T-helper 22 cell (primary cell): ENCODE results near the gene PRRC2B.
A peak's percentile ranks its signal among the peaks of the same experiment; 100 is the strongest.
"Not testable (repeated sequence)": the region's sequence is repeated elsewhere in the genome, so short reads cannot be mapped to it uniquely, and the experiment has no call there.

ENCODE experiments used
- DNase-seq: peaks from one replicate; pipeline ENCODE4 v3.0.0-alpha.2; 2020; ENCODE audit warnings: low read depth

Gene PRRC2B

DNA sequence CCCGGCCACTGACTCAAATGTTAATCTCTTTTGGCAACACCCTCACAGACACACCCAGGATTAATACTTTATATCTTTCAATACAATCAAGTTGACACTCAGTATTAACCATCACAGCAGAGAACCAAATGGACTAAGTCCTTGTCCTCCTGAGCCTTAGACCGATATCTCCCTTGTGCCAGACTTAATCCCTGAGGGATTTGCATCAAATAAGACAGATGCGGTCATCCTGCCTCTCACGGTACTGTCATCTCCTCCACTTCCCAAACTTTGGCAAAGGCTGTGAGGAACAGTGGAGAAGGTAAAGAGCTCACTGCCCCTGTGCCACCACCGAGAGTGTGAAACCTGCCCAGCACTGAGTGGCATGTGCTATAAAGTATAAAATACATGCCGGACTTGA, 6.5 kb upstream of the PRRC2B start:
- no peak for DNase-seq

DNA sequence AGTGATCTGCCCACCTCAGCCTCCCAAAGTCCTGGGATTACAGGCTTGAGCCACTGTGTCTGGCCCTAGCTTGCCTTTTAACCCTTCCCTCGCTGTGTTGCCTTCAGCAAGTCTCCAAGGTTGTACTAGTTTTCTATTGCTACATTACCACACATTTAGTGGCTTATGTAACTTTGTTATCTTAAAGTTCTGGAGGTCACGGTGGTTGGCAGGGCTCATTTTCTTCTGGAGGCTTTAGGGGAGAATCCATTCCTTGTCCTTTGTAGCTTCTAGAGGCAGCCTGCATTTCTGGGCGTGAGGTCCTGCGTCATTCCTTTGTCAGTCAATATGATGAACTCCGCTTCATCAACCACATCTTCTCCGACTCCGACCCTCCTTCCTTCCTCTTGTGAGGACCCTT, 2.9 kb upstream of the PRRC2B start:
- DNase-seq, result no peak

DNA sequence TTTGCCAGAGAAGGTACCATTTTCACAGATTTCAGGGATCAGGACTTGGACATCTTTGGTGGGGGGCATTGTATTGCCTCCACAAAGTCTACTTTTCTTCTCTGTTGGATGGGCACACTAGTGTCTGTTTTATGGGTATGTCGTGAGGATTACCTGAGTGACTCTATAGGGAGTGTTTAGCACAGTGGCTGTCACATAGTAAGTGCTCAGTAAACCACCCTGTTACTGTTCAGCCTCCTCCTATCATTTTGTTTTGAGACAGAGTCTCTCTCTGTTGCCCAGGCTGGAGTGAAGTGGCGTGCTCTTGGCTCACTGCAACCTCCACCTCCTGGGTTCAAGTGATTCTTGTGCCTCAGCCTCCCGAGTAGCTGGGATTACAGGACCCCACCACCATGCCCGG, 2.4 kb upstream of the PRRC2B start:
- no peak for DNase-seq

DNA sequence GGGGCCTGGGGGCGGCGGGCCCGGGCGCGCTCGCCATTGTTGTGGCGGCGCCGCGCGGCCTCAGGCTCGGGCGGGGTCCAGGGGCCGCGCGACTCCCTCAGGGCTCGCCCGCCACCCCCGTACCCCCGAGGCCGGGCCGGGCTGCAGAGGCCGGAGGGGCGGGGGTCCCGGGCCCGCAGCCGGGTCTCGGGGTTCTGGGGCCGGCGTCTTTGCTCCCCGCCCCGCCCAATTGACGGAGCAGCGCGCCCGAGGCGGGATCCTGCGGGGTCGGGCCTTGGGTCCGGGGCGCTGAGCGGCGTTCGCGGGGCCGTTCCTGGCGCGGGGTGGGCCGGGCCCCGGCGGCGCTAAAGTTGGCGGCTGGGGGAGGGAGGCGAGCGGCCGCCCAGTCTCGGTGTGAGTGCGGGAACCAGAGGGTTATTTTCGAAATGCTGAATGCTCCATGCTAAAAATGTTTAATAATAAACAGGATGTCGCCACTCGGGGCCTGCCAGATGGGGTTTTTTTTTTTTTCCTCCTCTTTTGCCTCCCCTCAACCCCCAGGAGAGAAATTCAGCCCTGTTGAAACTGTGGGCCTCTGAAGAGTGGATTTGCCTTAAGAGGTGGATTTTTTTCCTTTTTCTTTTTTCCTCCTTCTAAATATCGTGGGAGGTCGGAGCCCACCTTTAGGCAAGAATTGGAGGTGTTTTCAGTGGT, 724 bp downstream of the PRRC2B start:
- no peak for DNase-seq

DNA sequence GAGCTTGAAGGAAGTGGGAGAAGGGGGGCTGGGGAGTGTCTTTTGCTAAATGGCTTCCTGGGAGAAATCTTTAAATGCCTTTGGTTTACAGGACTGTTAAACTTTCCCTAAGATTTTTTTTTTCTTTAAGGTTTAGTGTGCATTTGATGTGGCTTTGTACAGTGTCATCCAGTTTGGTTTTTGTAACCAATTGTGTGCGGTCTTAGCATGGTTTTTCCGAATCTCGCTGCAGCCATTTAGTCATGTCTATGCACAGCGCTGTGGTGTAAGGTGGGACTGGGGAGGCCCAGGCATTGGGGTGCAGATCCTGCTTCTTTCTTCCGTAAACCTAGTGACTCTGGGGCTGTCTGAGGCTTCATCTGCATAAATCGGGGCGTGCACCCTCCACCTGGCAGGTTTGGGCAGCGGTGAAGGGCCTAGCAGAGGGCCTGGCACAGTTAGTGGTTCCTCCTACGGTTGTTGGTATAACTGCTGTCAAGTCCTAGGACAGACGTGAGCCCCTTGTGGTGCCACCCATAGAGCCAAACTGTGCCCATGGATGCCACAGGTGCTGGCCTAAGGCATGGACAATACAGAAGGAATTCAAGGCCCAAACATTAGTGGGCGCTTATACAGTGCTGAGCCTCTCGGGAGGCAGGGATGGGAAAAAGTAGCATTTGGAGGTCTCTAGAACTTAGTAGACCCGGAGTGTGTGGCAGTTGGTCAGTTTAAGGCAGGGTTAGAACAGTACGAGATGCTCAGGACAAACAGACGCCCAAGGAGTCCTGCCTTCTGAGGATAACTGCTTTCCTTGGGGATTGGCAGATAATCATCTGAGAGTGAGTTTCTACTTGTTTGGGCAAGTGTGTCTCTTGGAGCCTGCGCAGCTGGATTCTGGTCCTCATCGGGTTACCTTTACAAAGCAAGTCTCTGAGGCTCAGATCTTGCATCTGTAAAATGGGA, 1.5 kb downstream of the PRRC2B start:
- DNase-seq, result peak; percentile 83

DNA sequence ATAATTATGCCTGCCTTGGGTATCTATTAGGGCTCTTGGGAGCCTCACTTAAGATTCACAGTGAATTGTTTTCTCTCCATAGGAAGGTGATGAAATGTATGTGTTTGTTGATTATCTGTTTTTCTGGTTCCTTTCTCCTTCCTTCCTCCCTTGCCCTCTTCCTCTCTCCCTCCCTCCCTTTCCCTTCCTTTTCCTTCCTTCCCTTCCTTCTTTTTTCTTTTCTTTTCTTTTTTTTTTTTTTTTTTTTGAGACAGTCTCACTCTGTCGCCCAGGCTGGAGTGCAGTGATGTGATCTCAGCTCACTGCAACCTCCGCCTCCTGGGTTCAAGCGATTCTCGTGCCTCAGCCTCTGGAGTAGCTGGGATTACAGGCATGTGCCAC, 2.2 kb downstream of the PRRC2B start:
- DNase-seq, result not testable (repeated sequence)

DNA sequence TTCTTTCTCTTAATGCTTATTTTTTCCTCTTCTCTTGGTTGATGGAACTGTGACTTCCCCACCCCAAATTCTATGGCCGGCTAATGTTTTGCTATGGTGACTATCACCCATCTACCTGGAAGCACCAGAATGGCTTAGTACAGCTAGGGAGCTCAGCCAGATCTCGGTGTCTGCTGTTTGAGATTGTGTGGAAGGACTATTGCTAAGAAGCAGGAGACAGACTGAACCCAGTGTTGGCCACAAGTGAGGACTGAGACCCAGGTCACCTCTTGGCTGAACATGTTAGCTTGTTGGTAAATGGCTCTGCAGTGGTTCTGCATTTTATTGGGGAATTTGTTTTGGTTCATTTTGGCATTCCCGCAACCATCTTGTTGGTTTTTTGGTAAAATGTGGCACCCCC, 2.7 kb downstream of the PRRC2B start:
- DNase-seq, result no peak

GRCh38 chr9:131397100-131397790, 3.4 kb downstream of the PRRC2B start:
- DNase-seq, result no peak

DNA sequence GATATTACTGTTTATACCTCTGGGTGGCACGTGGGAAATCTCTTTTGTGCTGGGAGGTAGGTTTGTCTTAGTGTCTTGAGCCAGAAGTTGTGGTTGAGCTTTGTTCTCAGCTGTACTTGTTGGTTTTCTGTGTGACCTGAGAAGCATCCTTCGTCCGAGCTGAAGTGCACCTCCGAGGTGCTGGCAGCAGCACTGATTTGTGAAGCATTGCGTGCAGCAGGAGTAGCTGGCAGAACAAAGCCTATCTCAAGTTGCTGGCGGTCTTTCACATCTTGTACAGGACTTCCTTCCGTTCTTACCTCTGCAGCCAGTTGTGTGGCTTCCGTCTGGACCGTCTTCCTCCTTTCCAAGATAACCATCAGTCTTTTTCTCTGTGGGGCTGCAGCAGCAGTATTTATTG, 4.3 kb downstream of the PRRC2B start:
- peak; percentile 76 for DNase-seq

DNA sequence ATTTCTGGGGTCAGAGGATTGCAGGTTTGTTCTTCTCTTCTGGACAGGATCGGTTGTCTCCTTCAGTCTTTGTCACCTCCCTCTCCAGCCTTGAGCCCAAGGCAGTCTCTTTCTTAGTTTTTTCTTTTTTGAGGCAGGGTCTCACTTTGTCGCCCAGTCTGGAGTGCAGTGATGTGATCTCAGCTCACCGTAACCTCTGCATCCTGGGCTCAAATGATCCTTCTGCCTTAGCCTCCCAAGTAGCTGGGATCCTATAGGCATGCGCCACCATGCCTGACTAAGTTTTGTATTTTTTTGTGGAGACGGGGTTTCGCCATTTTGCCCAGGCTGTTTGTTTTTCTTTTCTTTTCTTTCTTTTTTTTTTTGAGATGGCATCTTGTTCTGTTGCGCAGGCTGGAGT, 6.1 kb downstream of the PRRC2B start:
- DNase-seq, result no peak

DNA sequence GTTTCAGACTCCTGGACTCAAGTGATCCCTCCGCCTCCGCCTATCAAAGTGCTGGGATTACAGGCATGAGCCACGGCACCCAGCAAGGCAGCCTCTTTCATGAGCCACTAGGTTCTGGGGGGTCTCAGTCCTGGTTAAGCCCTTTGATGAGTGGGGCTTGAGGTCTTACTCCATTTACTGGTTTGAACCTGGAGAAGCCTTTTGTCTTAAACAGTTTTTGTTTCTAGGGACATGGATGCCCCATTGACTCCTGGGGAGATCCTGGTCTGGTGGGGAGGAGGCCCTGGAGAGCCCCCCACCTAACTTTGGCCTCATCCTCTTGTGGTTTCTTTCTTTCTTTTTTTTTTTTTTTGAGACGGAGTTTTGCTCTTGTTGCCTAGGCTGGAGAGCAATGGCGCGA, 6.7 kb downstream of the PRRC2B start:
- DNase-seq, result no peak

- no peak for DNase-seq
Measured at GRCh38 chr9:131402073-131402472, 8.2 kb downstream of the PRRC2B start.

DNA sequence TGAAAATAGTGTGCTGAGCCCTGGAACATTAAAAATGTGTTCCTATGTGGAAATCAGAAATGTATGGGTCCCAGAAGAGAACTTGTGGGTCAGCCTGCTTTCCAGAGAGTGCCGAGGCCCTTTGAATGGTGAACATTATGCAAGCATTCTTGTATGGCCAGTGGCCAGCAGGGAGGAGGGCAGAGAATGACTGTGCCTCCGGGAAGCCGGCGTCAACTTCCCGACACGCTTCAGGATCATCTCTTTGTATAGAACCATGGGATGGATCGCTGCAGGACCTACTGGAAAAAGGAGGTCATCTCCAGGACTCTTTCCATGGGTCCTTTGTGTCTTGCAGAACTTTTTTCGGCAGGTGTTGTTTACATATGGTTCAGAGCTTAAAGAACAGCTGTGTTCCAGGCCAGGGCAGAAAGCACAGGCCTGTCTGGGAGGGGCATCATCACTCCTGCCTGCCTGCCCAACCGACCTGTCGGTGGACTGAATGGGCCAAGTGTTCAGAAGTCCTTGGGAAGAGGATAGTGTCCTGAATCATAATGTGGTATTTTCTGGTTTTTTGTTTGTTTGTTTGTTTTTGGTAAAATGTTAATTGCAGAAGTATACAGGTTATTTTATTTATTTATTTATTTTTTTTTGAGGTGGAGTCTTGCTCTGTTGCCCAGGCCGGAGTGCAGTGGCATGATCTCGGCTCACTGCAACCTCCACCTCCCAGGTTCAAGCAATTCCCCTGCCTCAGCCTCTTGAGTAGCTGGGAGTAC, 9.0 kb downstream of the PRRC2B start:
- no peak for DNase-seq

DNA sequence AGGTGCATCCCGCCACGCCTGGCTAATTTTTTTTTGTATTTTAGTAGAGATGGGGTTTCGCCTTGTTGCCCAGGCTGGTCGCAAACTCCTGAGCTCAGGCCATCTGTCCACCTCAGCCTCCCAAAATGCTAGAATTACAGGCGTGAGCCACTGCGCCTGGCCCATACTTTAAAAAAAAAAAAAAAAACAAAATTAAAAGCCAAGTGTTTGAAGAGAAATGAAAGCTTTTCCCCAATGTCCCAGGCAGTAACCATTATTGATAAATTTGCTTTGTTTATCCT, 9.5 kb downstream of the PRRC2B start:
- DNase-seq, result no peak

GRCh38 chr9:131404581-131404980, 10.7 kb downstream of the PRRC2B start:
- no peak for DNase-seq

GRCh38 chr9:131404987-131405386, 11.1 kb downstream of the PRRC2B start:
- DNase-seq, result no peak

DNA sequence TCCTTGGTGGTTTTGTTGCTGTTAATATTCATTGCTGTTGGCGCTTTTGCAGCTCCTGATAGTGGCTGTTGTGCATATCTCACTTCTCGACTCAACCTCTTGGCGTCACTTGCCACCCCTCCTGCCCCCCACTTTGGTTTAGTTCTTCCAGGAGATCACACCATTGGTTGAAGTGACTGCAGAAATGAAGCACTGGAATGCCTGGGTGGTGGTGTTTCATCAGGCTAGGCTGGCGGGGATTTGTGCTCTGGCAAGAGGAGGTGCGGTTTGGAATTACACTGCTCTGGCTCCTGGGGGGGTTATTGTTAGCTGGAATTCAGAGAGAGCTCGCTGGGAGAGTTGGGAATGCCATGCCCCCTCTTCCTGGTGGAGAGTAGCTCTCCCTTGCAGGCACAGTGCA, 11.5 kb downstream of the PRRC2B start:
- DNase-seq, result no peak

DNA sequence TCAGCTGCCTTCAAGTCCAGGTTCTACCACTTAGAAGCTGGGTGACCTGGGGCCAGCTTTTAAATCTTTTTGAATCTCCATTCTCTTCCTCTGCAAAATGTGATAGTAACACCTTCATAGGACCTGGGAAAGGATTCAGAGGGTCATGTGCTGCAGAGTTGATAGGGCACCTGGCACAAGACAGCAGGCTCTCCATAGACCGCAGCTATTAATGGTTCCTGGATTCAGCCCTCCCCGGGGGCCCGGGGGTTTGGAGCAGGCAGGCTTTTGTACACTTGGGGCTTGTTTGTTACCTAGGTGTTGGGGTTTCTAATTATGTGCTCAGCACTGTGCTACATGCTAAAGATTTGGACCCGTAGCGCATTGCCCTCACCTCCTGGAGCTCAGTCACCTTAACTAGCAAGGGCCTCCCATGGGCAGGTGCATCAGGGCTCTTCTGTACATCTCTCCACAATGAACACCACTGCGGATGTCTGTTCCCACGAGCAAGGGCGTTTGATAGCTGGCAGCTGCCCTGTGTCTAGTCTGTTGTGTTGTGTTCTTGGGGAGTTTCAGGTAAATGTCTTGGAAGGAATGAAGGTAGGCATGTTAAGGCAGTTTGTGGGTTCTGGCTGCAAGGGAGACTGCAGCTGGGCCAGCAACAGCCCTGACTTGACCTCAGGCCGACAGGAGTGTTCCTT, 12.1 kb downstream of the PRRC2B start:
- DNase-seq, result no peak

DNA sequence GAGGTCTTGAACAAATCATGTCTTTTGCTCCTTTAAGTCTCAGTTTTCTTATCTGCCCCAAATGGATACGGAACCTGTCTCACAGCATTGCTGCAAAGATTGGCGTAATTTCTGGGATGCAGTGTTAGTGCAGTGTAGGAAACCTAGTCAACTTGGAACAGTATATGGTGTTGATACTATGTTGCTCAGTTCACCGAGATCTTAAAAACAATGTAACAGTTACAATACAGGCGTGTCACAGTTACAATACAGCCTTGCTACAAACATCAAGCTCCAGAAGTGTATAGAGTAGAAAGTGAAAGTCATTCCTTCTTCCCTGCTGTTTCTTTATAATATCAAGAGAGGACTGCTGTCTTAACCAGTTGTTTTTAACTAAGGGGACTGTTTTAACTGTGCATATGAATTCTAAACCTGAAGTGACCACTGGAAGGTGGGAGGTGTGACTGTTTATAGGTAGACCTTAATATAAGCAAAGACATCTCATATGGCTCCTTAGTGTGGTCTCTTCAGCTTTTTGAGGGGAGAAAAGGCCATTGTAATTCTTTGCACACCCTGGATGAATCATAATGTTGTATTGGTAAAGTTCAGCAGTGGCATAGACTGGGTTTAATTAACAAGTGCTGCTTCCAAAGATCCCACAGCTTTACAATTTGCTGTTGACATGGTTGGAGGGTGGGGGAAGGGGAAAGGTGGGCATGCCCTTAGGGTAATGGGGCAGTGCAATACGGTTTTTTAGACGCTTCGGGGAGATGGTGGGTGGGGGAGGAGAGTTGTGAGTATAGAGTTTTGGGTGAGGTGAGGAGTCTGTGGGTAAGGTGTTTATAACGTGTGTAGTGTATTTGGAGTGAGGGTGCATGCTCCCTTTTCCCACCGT, 12.9 kb downstream of the PRRC2B start:
- DNase-seq, result no peak

- DNase-seq, result peak; percentile 34
Measured at GRCh38 chr9:131407717-131408195, 13.9 kb downstream of the PRRC2B start.
